SK-N-SH (cell line): ENCODE results near the gene NR1H4. TPM values are rescaled to one million over a fixed set of nuclear protein-coding genes. Genes with fewer than 3 reads are reported as not detected.

Experiments
- CTCF ChIA-PET: fragments of 300-600, 350-600 bp; formaldehyde crosslinking; extraction: SDS; loops from one replicate; lab custom pipeline; 2021; lab: Yijun Ruan, JAX
- POLR2A ChIA-PET: fragments of 350-600 bp; sonication (Branson Sonifier 250); formaldehyde crosslinking; extraction: SDS; loops from one replicate; lab custom pipeline; 2020; ENCODE audit warnings: antibody characterized with exemption, inconsistent platforms; lab: Yijun Ruan, JAX
- DNase-seq: peaks from one replicate; pipeline ENCODE4 v3.0.0; 2012
- H2AFZ ChIP-seq: fragments of 200-600 bp; sonication (generic); 2 replicates; pipeline ENCODE4 v1.8.1; 2016; ENCODE audit warnings: antibody characterized with exemption, mild to moderate bottlenecking, low read depth
- H3F3A ChIP-seq: fragments of 200-600 bp; sonication (generic); replicated peaks from 2 replicates; pipeline ENCODE3; 2016; ENCODE audit warnings: antibody characterized with exemption, mild to moderate bottlenecking; ENCODE audit not compliant: insufficient read depth
- H3K27ac ChIP-seq, 2 experiments: fragments of 200-500 bp in 1 of 2; fragments of 200-600 bp in 1 of 2; sonication (Bioruptor generic) in 1 of 2; sonication (generic), shearing (Covaris generic) in 1 of 2; 2 replicates each; pipeline versions ENCODE4 v1.5.1 to v1.6.1; 2014 to 2016; ENCODE audit warnings: low read depth in 2 of 2, inconsistent platforms in 1 of 2, low read length in 1 of 2, mild to moderate bottlenecking in 1 of 2, mixed read lengths in 1 of 2
- H3K27me3 ChIP-seq: fragments of 200-600 bp; sonication (generic), shearing (Covaris generic); 2 replicates; pipeline ENCODE4 v1.6.1; 2016; ENCODE audit warnings: mixed run types; ENCODE audit not compliant: insufficient read depth
- H3K36me3 ChIP-seq, 2 experiments: fragments of 200-500 bp in 1 of 2; fragments of 200-600 bp in 1 of 2; sonication (Bioruptor generic) in 1 of 2; sonication (generic) in 1 of 2; replicated peaks in 1 of 2; 2 replicates each; pipeline versions ENCODE3 to v1.5.1; 2014 to 2016; ENCODE audit warnings: low read length in 1 of 2, mild to moderate bottlenecking in 1 of 2; ENCODE audit not compliant: insufficient read depth in 2 of 2, control insufficient read depth in 1 of 2
- H3K4me1 ChIP-seq, 2 experiments: fragments of 200-500 bp in 1 of 2; fragments of 200-600 bp in 1 of 2; sonication (Bioruptor generic) in 1 of 2; sonication (generic), shearing (Covaris generic) in 1 of 2; 2 replicates each; pipeline versions ENCODE4 v1.5.1 to v1.6.1; 2014 to 2016; ENCODE audit warnings: low read depth in 1 of 2, low read length in 1 of 2, mixed run types in 1 of 2; ENCODE audit not compliant: insufficient read depth in 2 of 2, control insufficient read depth in 1 of 2
- H3K4me2 ChIP-seq: fragments of 200-600 bp; sonication (generic), shearing (Covaris generic); 2 replicates; pipeline ENCODE4 v1.6.1; 2017; ENCODE audit warnings: mixed run types
- H3K4me3 ChIP-seq, 2 experiments: fragments of 200-500 bp in 1 of 2; fragments of 200-600 bp in 1 of 2; sonication (Bioruptor generic) in 1 of 2; sonication (generic), shearing (Covaris generic) in 1 of 2; 2 replicates each; pipeline versions ENCODE4 v1.5.1 to v1.8.1; 2014 to 2016; ENCODE audit warnings: low read depth in 2 of 2, inconsistent platforms in 1 of 2, low read length in 1 of 2, mild to moderate bottlenecking in 1 of 2, mixed read lengths in 1 of 2, moderate library complexity in 1 of 2
- H3K79me2 ChIP-seq: fragments of 200-600 bp; sonication (generic); 2 replicates; pipeline ENCODE4 v1.8.1; 2017; ENCODE audit warnings: mild to moderate bottlenecking; ENCODE audit not compliant: insufficient read depth
- H3K9ac ChIP-seq: fragments of 200-600 bp; sonication (generic); 2 replicates; pipeline ENCODE4 v1.6.1; 2017; ENCODE audit warnings: mixed run types
- H3K9me2 ChIP-seq: fragments of 200-600 bp; sonication (generic); 2 replicates; pipeline ENCODE4 v1.6.1; 2017; ENCODE audit warnings: mixed run types
- H3K9me3 ChIP-seq: fragments of 200-600 bp; sonication (generic); 2 replicates; pipeline ENCODE4 v1.6.1; 2017; ENCODE audit warnings: mixed run types, mild to moderate bottlenecking, moderate library complexity
- H4K20me1 ChIP-seq: fragments of 200-600 bp; sonication (generic); 2 replicates; pipeline ENCODE4 v1.6.1; 2017; ENCODE audit warnings: mild to moderate bottlenecking, mixed run types; ENCODE audit not compliant: insufficient read depth
- ELF1 ChIP-seq: IDR thresholded peaks from 2 replicates; pipeline ENCODE4 v1.4.0; 2012
- EP300 ChIP-seq, 2 experiments: IDR thresholded peaks; 2 replicates each; pipeline versions ENCODE4 v1.4.0 to v1.6.1; 2012; ENCODE audit warnings: borderline replicate concordance in 1 of 2, low read depth in 1 of 2, low read length in 1 of 2
- FOXM1 ChIP-seq: IDR thresholded peaks from 2 replicates; pipeline ENCODE4 v1.4.0; 2012; ENCODE audit warnings: low read depth, mild to moderate bottlenecking
- GABPA ChIP-seq: IDR thresholded peaks from 2 replicates; pipeline ENCODE4 v1.4.0; 2012; ENCODE audit warnings: low read depth, mild to moderate bottlenecking
- GATA2 ChIP-seq: sonication (generic); formaldehyde crosslinking; IDR thresholded peaks from 2 replicates; pipeline ENCODE4 v1.5.0; 2020; ENCODE audit warnings: mild to moderate bottlenecking, missing genetic modification reagents
- NFIC ChIP-seq: IDR thresholded peaks from 2 replicates; pipeline ENCODE4 v1.4.0; 2012; ENCODE audit warnings: borderline replicate concordance
- NRF1 ChIP-seq: IDR thresholded peaks from 2 replicates; pipeline ENCODE4 v1.6.1; 2012; ENCODE audit warnings: low read depth, mild to moderate bottlenecking, low read length
- RAD21 ChIP-seq: IDR thresholded peaks from 2 replicates; pipeline ENCODE4 v1.6.1; 2012; ENCODE audit warnings: mild to moderate bottlenecking, low read length
- SIN3A ChIP-seq: IDR thresholded peaks from 2 replicates; pipeline ENCODE4 v1.6.1; 2012; ENCODE audit warnings: low read depth, mild to moderate bottlenecking, low read length, moderate library complexity, borderline replicate concordance
- TAF1 ChIP-seq: IDR thresholded peaks from 2 replicates; pipeline ENCODE4 v1.6.1; 2012; ENCODE audit warnings: low read depth, mild to moderate bottlenecking, low read length, moderate library complexity, borderline replicate concordance
- TEAD4 ChIP-seq: IDR thresholded peaks from 2 replicates; pipeline ENCODE4 v1.4.0; 2012; ENCODE audit warnings: mild to moderate bottlenecking, borderline replicate concordance; ENCODE audit not compliant: insufficient read depth
- polyA plus RNA-seq, 3 experiments: library from polyadenylated mRNA; depleted of rRNA; stranded (reverse); fragments of >200 nt; gene quantifications; 2 replicates each; pipeline ENCODE4 v1.2.3, GENCODE V29; 2012
- TF ChIP-seq, protein P1 (sequence below): IDR thresholded peaks from 2 replicates; pipeline ENCODE4 v1.4.0; 2012; ENCODE audit warnings: low read depth
- TF ChIP-seq, protein P2 (sequence below): IDR thresholded peaks from 2 replicates; pipeline ENCODE4 v1.4.0; 2012; ENCODE audit warnings: low read depth, borderline replicate concordance
- TF ChIP-seq, protein P3 (sequence below): fragments of 200-600 bp; sonication (generic); IDR thresholded peaks from 2 replicates; pipeline ENCODE4 v1.6.1; 2017; ENCODE audit warnings: antibody characterized with exemption, mild to moderate bottlenecking, moderate library complexity
- TF ChIP-seq, protein P4 (sequence below): IDR thresholded peaks from 2 replicates; pipeline ENCODE4 v1.4.0; 2012; ENCODE audit warnings: low read depth, borderline replicate concordance

NR1H4 gene
- polyA plus RNA-seq, 1 of the 3 experiments (the other 2 are of a cell fraction): not detected

DNA sequence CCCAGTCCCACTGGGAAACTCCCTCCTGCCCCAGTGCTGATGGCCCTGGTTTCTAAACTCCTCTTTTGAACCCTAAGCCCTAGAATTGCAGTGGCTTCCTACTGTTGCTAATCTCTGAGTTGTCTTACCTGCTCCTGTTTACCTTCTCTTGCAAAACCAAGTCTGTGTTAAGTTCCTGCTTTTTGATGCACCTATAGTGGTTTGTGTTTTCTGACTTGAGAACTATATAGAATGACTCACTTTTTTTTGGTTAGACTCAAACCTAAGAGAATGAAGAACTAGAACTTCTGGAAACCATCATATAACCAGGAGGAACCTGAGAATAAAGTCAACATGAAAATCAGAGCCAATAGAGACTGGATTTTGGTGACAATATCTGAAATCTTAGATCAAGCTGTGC lies 94.3 kb downstream of the NR1H4 start:
- Histone ChIP-seq H2AFZ (no peak overlapping the region), H3K79me2 (no peaks in the 10 kb centered on the region), H4K20me1 (no peaks in the 10 kb centered on the region), H3K4me3 (no peak overlapping the region), H3K36me3 (no peaks in the 10 kb centered on the region), H3K27ac (no peak overlapping the region), H3K9me3 (no peaks in the 10 kb centered on the region), H3K27me3 (no peaks in the 10 kb centered on the region), H3K9ac (no peak overlapping the region), H3F3A (peaks cover 5% of the 10 kb centered on the region), H3K4me2 (no peak overlapping the region), H3K9me2 (no peaks in the 10 kb centered on the region), H3K4me1 (peaks cover 0 to under 1% of the 10 kb centered on the region in 2 experiments; a peak in 1 of 4 replicates)
- CTCF ChIA-PET: interaction anchor here (0.6 to 2.6 kb wide), 6 partner anchors 12 to 333 kb away, joined by 3 to 10 read pairs (median 5); no protein-coding TSS in a partner anchor
- no peak for DNase-seq
- TF ChIP-seq NRF1 (no peak), ELF1 (no peak), EP300 (IDR thresholded peaks at IDR 0.05; ENCODE audit: borderline replicate concordance in 1 of 2, low read depth in 1 of 2, low read length in 1 of 2) (no peak), FOXM1 (no peak), TAF1 (no peak), GABPA (no peak), RAD21 (no peak), TEAD4 (no peak), GATA2 (CRISPR knock-in tag) (no peak), SIN3A (no peak), NFIC (no peak)
- TF ChIP-seq, protein P1, sequence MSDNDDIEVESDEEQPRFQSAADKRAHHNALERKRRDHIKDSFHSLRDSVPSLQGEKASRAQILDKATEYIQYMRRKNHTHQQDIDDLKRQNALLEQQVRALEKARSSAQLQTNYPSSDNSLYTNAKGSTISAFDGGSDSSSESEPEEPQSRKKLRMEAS: no peak
- TF ChIP-seq, protein P2, sequence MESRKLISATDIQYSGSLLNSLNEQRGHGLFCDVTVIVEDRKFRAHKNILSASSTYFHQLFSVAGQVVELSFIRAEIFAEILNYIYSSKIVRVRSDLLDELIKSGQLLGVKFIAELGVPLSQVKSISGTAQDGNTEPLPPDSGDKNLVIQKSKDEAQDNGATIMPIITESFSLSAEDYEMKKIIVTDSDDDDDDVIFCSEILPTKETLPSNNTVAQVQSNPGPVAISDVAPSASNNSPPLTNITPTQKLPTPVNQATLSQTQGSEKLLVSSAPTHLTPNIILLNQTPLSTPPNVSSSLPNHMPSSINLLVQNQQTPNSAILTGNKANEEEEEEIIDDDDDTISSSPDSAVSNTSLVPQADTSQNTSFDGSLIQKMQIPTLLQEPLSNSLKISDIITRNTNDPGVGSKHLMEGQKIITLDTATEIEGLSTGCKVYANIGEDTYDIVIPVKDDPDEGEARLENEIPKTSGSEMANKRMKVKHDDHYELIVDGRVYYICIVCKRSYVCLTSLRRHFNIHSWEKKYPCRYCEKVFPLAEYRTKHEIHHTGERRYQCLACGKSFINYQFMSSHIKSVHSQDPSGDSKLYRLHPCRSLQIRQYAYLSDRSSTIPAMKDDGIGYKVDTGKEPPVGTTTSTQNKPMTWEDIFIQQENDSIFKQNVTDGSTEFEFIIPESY: no peak
- TF ChIP-seq, protein P3, sequence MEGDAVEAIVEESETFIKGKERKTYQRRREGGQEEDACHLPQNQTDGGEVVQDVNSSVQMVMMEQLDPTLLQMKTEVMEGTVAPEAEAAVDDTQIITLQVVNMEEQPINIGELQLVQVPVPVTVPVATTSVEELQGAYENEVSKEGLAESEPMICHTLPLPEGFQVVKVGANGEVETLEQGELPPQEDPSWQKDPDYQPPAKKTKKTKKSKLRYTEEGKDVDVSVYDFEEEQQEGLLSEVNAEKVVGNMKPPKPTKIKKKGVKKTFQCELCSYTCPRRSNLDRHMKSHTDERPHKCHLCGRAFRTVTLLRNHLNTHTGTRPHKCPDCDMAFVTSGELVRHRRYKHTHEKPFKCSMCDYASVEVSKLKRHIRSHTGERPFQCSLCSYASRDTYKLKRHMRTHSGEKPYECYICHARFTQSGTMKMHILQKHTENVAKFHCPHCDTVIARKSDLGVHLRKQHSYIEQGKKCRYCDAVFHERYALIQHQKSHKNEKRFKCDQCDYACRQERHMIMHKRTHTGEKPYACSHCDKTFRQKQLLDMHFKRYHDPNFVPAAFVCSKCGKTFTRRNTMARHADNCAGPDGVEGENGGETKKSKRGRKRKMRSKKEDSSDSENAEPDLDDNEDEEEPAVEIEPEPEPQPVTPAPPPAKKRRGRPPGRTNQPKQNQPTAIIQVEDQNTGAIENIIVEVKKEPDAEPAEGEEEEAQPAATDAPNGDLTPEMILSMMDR: no peak
- TF ChIP-seq, protein P4, sequence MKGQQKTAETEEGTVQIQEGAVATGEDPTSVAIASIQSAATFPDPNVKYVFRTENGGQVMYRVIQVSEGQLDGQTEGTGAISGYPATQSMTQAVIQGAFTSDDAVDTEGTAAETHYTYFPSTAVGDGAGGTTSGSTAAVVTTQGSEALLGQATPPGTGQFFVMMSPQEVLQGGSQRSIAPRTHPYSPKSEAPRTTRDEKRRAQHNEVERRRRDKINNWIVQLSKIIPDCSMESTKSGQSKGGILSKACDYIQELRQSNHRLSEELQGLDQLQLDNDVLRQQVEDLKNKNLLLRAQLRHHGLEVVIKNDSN: no peak
- POLR2A ChIA-PET: no interaction called here
